ENCODE measurements around the gene DDI2. TPM values are rescaled to one million over a fixed set of nuclear protein-coding genes. Genes with fewer than 3 reads are reported as not detected.

Gene DDI2
- total and polyA plus RNA-seq, 2 donors (not counting 3 experiments of a cell fraction or from before 2014, with no cell fraction given): 5.4 to 35.2 TPM

DNA sequence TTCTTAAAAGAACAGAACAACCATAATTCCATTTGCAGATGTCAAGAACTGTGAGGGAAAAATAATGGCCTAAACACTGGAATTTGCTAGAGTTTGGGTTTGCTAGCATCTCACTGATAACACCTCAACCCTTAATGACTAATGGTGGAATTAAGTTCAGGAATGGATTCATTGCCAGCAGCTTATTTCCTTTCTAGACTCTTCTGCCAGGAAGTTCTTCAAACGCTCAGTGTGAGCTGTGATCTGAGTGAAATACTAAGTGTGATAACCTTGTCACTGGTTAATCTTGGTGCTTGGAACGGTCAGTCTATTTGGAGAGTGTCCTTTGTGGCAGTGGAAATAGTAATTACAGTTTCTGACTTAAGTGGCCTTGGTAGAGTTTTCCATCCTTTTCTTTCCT lies 45.2 kb downstream of the DDI2 start:
- no peaks in the 10 kb centered on the region for H3K9me1 ChIP-seq (replicated peaks; ENCODE audit: control insufficient read depth, extremely low read depth, insufficient read depth, low read length)
- FAIRE-seq (no peak), DNase-seq (ENCODE audit: low read depth, low spot score) (no peak)
- no peaks in the 10 kb centered on the region for H3K79me2 ChIP-seq (ENCODE audit: control insufficient read depth, insufficient read depth, low read length)
- TF ChIP-seq GATA2 (IDR thresholded peaks at IDR 0.05; ENCODE audit: insufficient read depth, insufficient read length, low read depth, low read length) (no peak), POLR2AphosphoS5 (IDR thresholded peaks at IDR 0.05; ENCODE audit: insufficient read depth, low read depth, low read length) (no peak), JUN (IDR thresholded peaks at IDR 0.05; ENCODE audit: borderline replicate concordance, insufficient read depth, insufficient read length, low read depth) (no peak), CTCF (IDR thresholded peaks at IDR 0.05; ENCODE audit: extremely low read depth in 1 of 2, insufficient read depth in 1 of 2, low read depth in 1 of 2, low read length in 2 of 2) (no peak), MYC (IDR thresholded peaks at IDR 0.05; ENCODE audit: low read depth, low read length) (no peak), POLR2A (IDR thresholded peaks at IDR 0.05; ENCODE audit: low read depth, low read length) (no peak)
- TF ChIP-seq, protein P1, sequence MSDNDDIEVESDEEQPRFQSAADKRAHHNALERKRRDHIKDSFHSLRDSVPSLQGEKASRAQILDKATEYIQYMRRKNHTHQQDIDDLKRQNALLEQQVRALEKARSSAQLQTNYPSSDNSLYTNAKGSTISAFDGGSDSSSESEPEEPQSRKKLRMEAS (IDR thresholded peaks at IDR 0.05; ENCODE audit: insufficient read depth, insufficient read length): no peak
- no peak overlapping the region for H2AFZ ChIP-seq (ENCODE audit: low read depth, low read length)
- POLR2A ChIA-PET: interaction anchor here (0.6 kb wide), 1 partner anchor 13 kb away, joined by 3 read pairs; no protein-coding TSS in a partner anchor
- H3K36me3 ChIP-seq (ENCODE audit: control insufficient read depth in 2 of 2, extremely low read depth in 1 of 2, insufficient read depth in 2 of 2, low read length in 2 of 2): peaks cover 14 to 20% of the 10 kb centered on the region in 2 experiments
- dilution Hi-C loops (cut with MboI; ENCODE audit: extremely low pct_ligation_motif_present, low sequenced_read_pairs): no loop called here
- no peak overlapping the region for H3K27ac ChIP-seq (ENCODE audit: insufficient read depth, low read depth, low read length)
- H3K4me2 ChIP-seq (ENCODE audit: insufficient read depth, low read length): no peak overlapping the region
- H3K4me3 ChIP-seq (replicated peaks in 1 of 3; ENCODE audit: insufficient read depth in 1 of 3, low read depth in 1 of 3, low read length in 3 of 3): no peak overlapping the region
- BruUV-seq (replicated peaks): no TSS peak
- no peaks in the 10 kb centered on the region for H4K20me1 ChIP-seq (replicated peaks; ENCODE audit: control insufficient read depth, extremely low read depth, insufficient read depth, low read length)
- no peaks in the 10 kb centered on the region for H3K27me3 ChIP-seq (ENCODE audit: control insufficient read depth in 2 of 2, insufficient read depth in 2 of 2, low read length in 2 of 2)
- intact Hi-C loops (cut with micrococcal nuclease): no loop called here
- CTCF ChIA-PET: no interaction called here
- H3K4me1 ChIP-seq (ENCODE audit: control insufficient read depth, extremely low read depth, insufficient read depth, low read length): peaks cover 4% of the 10 kb centered on the region
- no peaks in the 10 kb centered on the region for H3K9me3 ChIP-seq (replicated peaks; ENCODE audit: control insufficient read depth, insufficient read depth, low read length)
- H3K9ac ChIP-seq (replicated peaks; ENCODE audit: extremely low read depth, insufficient read depth, low read length): no peak overlapping the region
